ENCODE measurements around the gene ACSF3.
A peak's percentile ranks its signal among the peaks of the same experiment; 100 is the strongest.
"Not testable (repeated sequence)": the region's sequence is repeated elsewhere in the genome, so short reads cannot be mapped to it uniquely, and the experiment has no call there.

Gene ACSF3

DNA sequence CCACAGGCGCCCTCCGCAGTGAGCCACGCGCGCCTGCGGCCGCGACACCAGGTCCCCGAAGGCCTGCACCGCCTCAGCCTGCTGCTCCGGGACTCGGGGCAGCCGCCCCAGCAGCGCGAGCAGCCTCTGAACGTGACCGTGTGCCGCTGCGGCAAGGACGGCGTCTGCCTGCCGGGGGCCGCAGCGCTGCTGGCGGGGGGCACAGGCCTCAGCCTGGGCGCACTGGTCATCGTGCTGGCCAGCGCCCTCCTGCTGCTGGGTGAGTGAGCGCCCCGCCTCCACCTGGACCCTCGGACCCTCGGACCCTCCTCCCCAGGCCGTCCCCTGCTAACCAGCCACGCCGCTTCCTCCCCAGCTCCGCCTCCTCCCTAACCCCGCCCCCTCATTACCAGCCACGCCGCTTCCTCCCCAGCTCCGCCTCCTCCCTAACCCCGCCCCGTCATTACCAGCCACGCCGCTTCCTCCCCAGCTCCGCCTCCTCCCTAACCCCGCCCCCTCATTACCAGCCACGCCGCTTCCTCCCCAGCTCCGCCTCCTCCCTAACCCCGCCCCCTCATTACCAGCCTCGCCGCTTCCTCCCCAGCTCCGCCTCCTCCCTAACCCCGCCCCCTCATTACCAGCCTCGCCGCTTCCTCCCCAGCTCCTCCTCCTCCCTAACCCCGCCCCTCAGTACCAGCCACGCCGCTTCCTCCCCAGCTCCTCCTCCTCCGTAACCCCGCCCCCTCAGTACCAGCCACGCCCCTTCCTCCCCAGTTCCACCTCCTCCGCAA is 98.7 kb downstream of the ACSF3 start:
- not testable (repeated sequence) for DNase-seq

- no peak for DNase-seq
Measured at GRCh38 chr16:89192956-89193575, 99.4 kb downstream of the ACSF3 start.

DNA sequence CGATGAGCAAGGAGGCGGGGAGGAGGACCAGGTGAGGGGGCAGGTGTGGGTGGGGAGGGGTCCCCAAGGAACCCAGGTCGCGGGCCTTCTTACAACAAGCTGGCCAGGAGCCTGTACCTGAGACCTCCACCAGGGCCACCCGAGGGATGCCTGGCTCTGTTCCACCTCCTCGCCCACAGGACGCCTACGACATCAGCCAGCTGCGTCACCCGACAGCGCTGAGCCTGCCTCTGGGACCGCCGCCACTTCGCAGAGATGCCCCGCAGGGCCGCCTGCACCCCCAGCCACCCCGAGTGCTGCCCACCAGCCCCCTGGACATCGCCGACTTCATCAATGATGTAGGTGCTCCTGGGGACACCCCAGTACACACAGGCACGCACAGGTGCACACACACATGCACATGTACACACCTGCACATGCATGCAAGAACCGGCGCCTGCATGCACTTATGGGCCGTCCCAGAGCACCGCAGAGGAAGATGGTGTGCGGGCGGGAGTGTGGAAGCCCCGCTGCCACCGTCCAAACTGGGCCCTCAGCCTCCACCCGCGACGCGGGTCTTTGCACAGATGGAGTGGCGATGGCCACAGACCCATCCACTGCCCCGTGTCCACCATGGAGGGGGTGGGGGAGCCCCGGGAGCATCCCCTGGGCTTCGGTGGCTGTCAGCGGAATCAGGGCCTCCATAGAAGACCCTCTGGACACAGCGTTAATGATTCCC is 100.1 kb downstream of the ACSF3 start:
- no peak for DNase-seq

GRCh38 chr16:89194340-89195311 is 101.0 kb downstream of the ACSF3 start:
- no peak for DNase-seq

- DNase-seq, result no peak
Measured at GRCh38 chr16:89195521-89196171, 102.0 kb downstream of the ACSF3 start.

GRCh38 chr16:89197033-89197632 is 103.5 kb downstream of the ACSF3 start:
- DNase-seq, result no peak

DNA sequence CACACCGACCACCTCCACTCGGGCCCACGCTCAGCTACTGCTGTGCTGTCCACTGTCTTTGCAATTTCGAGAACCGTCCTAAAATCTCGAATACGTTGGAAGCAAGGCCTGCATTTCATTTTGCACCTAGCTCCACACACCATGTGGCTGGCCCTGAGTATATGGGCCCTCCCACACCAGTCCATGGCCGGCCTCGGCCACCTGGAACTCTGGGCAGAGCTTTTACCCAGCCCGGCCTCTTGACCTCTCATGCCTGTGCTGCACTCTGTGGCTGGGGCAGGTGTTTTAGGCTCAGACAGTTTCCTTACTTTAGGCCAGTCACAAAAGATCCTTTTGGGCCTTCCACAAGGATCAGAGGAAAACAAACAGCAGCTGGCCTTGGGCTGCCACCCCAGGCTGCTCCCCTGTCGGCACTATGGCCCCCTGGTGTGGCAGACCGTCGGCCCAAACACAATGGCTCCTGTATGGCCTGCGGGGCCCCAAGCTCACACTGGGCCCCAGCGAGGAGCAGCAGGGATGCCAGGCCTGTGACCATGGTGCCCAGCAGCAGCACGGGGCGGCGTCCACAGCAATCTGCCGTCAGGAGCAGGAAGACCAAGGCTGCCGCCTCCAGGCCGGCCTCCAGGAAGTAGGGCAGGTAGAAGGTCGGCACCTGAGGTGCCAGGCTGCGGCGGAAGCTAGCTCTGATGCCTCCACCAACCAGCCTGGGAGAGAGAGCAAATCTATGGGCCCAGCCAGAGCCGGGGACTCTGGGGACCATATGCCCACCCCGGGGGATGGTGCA is 104.2 kb downstream of the ACSF3 start:
- DNase-seq, result no peak

GRCh38 chr16:89198417-89199240 is 105.0 kb downstream of the ACSF3 start:
- no peak for DNase-seq

DNA sequence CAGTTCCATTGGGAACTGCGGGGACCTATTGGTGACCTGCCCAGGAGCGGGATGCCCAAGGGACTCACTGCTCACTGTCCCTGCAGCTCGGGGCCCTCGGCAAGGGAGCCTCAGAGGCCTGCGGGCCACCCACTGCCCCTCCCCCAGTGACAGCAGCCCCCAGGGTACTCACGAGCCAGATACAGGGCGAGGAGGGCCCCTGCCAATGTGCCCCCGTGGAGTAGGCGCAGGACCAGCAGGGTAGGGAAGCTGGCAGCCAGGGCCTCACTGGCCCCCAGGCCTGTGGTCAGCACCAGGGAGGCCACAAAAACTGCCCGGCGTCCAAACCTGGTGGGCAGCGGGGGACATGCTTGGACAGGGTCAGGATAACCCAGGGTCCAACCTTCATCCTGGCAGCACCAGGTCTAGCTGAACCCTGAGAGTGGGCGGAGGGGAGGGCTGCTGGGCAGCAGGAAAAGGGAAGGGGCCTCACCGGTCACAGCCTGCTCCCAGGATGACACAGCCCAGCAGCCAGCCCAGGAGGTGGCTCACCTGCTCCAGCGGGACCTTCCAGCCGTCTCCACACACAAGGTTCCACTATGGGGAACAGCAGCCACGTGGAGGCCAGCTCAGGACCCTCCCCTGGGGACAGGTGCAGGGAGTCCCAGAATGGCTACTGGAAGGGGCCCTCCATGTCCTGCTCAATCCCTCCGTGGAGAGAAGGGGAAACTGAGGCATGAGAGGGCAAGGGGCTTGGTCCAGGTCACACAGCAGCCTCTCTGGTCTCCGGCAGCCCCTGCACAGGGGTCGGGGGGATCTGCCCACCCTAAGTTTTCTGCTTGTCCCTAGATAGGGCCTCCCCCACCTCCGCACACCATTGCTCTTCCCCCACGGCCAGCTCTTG is 105.8 kb downstream of the ACSF3 start:
- no peak for DNase-seq

GRCh38 chr16:89200124-89200849 is 106.6 kb downstream of the ACSF3 start, which contains the start of gene SLC22A31:
Gene SLC22A31, minus strand, starts transcription at chr16:89200537. Its CDS starts 36 bp downstream, at chr16:89200501.
- no peak for DNase-seq

- DNase-seq, result no peak
Measured at GRCh38 chr16:89200850-89201411, 107.3 kb downstream of the ACSF3 start.

GRCh38 chr16:89201439-89202377 is 108.1 kb downstream of the ACSF3 start:
- DNase-seq, result peak; percentile 88

DNA sequence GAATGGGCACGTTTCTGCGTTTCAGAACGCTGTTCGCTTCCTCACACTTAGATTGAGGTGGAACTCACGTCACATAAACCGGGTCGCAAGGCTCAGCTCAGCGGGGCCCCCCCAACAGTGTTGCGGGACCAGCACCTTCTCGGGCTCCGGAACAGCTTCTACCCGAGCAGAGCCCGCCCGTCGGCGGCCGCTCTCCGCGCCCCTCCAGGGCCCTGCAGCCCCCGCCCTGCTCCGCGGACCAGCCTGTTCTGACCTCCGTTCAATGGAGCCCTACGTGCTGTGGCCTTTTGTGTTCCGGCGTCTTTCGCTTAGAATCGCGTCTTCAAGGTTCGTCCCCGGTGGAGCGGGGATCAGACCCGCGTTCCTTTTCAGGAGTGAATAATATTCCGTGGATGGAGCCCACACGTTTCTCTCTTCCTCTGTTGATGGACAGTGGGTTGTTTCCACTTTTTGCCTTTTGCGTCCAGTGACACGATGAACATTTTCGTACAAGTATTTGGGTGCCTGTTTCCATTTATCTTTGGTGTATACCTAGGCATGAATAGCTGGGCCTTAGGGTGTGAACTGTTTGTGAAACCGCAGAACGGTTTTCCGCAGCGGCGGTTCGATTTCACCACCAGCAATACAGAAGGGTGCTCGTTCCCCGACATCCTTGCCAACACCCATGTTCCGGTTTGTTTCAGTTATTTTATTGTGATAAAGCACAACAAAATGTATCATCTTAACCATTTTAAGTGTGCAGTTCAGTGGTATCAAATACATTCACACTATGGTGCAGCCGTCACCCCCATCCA is 109.0 kb downstream of the ACSF3 start:
- DNase-seq, result no peak

Measured in NCI-H1436 (cell line).